HG02763 (cell line): Measurements from ENCODE around the gene EPHA3.

Experiments
- ATAC-seq: cut with Tn5 transposase; IDR thresholded peaks from one replicate; pipeline ENCODE4 v1.9.1; 2021; ENCODE audit warnings: mild to moderate bottlenecking, moderate library complexity; ENCODE audit not compliant: unreplicated experiment

Gene EPHA3

DNA sequence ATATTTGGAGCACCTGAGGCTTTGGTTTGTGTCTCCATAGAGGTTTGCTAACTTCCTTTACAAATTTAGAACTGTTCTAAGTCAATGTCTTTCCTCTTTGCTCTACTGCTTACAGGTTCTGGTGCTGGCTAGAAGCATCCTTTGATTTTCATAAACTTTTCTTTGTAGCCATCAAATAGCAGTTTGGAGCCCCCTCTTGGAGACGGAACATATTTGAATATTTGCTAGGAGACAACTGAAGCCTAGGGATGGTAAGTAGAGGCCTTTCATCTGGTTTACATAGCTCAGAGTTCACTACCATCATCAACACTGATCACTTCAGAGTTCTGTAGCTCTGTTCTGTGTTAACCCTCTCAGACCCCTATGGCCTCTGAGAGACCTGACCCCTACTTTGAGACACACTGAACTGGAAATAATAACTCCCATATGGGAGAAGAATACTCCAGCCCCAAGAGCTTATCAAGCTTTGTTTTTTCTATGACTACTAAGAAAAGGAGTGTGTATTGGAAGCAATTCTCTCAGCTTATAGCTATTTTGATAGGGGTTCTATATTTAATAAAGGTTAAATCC is 420.4 kb downstream of the EPHA3 start:
- ATAC-seq = no peak
